Forelimb muscle (tissue), 1 donor: Measurements from ENCODE around the gene OR1F1. TPM values are rescaled to one million over a fixed set of nuclear protein-coding genes. Genes with fewer than 3 reads are reported as not detected.
"Not testable (repeated sequence)": the region's sequence is repeated elsewhere in the genome, so short reads cannot be mapped to it uniquely, and the experiment has no call there.

Experiments
- DNase-seq: peaks from one replicate; pipeline ENCODE4 v3.0.0-alpha.2; 2013; ENCODE audit warnings: low read depth
- polyA plus RNA-seq: library from polyadenylated mRNA; unstranded; fragments of 120-200 nt; gene quantifications from one replicate; pipeline ENCODE4 v1.2.1, GENCODE V29; 2013; ENCODE audit not compliant: insufficient read length

Gene OR1F1
- polyA plus RNA-seq, 1 donor: not detected

DNA sequence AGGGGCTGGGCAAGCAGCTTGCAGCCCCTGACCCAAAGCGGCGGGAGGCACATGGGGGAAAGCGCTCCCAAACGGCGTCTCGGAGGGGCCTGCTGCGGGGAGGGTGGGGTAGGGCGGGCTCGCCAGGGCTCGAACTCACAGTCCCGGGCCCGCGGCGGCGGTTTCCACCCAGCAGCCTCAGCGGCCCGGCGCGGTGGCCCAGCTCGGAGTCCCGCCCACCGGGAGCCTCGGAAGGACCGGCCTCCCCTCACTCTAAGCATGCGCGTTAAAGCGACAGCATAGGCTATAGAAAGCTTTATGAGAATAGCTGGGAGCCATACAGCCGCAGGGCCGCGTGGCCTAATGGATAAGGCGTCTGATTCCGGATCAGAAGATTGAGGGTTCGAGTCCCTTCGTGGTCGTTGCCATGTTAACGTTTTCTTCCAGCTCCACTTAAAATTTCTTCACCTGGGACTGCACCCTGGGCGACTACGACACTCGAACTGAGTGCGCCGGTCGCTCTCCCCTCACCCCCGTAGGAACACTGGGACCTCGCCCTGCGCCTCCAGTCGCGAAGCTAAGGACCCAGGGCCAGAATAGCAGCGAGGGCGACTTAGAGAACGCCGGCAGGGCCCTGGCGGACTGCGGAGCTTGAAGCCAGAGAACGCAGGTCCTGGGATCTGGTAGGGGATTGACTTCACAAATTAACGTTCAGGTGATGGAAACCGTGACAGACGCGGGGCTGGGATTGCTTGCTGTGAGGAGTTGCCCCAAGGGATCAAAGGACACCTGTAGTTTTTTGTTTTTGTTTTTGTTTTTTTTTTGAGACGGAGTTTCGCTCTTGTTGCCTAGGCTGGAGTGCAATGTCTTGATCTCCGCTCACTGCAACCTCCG is 37.4 kb upstream of the OR1F1 start:
- peak; percentile 88 for DNase-seq

DNA sequence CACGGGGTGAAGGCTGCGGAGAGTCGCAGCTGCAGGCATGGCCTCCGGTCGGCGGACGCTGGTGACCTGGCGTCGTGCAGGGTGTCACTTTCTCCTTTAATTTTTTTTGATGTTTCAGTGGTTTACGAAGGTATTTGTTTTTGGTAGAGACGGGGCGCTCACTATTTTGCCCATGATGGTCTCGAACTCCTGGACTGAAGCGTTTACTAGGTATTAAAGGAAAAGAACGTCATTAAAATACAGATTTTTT is 36.1 kb upstream of the OR1F1 start:
- DNase-seq: no peak

DNA sequence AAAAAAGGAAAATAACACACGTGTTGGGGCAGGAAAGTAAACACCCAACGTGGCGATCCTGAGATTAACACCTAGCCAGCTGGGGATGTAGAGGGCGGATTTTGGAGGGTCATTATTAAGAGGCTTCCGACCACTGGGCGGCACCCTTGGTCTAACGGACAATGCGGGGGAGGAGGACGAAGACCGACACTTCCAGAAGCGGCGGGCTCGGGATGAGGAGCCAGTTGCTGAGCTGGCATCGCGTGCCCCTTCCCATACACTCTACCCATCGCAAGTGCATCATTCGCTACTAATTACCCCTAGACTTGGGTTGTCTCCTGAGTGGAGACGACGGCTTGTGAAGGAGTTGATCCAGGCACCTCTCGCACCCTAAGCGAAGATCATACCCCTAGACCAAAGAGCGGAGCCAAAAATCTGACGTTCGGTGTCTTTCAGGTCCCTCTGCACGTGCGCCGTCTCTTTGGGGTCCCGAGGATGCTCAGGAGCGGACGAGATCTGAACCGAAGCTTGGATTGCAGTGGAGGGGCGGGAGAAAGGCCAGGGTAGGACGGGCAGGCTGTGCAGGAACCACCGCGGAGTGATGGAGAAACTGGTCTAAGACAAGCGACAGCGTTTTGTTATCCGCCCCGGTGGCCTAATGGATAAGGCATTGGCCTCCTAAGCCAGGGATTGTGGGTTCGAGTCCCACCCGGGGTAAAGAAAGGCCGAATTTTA is 35.6 kb upstream of the OR1F1 start:
- peak; percentile 79 for DNase-seq

DNA sequence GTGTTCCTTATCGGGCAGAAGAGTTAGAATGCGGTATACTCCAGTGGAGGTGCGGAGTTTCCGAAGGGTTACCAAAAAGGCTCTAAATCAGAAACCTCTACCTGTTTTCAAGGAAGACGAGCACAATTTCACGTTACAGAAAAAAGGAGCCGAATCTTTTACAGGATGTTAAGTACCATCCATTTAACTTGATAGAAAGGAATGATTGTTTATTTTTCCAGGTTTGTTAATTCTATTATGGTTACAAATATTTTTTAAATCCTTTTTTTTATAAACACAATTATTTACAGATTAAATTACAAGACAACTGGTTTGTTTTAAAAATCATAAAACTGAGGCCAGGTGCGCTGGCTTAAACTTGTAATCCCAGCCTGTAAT is 35.0 kb upstream of the OR1F1 start:
- DNase-seq: no peak

DNA sequence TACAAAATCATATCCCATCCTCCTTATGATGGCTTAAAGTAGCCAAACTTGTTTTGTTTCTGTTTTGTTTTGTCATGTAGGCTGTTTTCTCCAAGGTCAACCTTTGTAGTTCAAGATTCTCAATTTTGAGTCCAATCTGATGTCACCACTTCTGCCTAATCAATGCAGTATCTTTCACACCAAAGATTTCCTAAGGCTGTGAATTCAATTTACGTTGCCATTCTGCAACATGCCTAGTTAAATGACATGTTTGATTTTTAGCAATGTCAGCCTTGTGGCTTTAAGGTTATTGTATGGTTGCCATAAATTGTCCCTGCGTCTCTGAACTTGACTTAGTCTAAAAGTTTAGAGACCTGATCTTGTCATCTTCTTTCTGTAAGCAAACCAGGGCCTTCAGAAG is 32.8 kb upstream of the OR1F1 start:
- DNase-seq: no peak

DNA sequence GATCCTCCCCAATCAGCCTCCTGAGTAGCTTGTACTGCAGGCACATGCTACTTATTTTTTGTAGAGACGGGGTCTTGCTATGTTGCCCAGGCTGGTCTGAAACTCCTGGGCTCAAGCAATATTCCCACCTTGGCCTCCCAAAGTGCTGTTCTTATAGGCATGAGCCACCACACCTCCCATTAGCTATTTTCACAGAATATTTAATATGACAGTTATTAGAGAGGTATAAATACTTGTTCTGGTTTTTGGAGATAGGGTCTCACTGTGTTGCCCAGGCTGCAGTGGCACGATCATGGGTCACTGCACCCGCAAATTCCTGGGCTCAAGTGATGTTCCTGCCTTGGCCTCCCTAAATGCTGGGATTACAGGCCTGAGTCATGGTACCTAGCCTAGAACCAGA is 32.0 kb upstream of the OR1F1 start:
- no peak for DNase-seq

DNA sequence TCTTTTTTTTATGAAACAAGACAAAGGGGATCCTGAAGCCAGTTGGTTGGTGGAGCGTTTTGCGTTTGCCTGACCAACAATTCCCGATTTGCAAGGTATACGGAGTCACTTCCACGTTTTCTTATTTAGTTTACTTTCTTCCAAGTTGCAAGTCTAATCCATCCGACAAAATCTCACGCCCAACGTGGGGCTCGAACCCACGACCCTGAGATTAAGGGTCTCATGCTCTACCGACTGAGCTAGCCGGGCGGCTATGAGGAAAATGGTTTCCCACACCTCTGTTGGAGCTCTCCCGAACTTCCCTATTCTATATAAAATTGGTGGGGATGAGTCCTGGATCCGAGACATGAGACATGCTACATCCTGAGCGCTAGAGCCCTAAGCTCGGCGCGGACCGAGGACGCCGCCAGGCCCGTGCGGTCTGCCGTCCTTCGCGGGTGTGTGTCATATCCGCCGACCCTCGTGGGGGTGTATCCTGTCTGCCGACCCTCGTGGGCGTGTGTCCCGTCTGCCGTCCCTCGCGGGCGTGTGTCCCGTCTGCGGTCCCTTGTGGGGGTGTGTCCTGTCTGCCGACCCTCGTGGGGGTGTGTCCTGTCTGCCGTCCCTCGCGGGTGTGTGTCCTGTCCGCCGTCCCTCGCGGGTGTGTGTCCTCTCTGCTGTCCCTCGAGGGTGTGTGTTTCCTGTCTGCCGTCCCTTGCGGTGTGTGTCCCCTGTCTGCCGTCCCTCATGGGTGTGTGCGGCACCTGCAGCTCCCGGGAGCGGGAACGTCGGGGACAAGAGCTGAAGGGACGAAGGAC is 30.6 kb upstream of the OR1F1 start:
- DNase-seq: no peak

DNA sequence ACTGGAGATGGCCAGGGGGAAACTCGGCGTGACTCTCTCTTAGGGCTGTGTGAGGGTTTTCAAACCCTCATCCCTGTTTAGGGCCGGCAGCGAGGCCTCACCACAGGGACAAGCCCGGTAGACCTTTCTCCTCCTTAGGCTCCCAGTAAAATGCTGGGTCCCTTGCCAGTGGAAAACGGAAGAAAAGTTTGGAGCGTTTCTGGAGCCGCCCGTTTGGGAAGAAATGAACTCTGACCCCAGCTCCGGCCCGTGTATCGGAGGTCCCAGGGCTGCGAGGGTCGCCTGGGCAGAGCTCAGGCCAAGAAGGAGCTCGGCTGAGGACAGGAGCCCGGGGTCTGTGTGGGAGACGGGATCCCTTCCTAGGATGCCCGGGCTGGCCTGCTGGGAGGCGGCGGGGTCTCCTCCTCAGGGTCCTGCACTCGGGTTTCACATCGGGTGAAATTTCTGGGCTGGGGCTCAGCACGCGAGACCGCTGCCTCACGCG is 29.9 kb upstream of the OR1F1 start:
- DNase-seq: no peak

DNA sequence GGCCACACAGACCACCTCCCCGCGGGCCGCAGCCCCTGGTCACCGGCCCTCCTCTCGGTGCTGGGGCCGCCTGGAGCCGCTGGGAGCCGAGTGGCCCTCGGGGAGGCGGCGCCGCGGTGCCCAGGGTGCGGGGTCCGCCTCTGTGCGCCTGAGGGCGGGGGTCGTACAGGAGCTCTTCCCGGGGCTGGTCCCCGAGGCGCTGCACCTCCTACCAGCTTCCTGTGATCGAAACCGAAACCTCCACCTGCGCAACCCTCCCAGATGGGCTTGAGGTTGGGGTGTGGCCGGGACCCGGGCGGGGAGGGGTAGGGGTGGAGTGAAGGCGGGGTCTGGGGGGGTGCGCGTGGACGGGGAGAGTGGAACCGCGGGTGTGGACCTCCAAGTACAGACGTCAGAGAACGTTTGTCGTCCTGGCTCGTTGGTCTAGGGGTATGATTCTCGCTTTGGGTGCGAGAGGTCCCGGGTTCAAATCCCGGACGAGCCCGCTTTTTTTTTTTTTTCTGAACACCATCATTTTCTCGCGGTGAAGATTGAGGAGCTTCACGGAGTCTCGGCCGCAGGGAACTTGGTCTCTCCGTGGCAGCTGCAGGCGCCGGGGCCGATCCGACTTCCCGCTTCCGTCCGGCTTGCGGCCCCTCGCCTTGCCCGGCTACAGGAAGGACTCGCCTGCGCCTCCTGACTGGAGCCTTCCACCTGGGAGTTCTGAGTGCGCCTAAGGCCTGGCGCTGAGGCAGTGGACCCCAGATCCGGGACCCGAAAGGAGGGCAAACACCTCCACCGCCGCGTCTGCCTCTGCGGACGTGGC is 29.3 kb upstream of the OR1F1 start:
- DNase-seq: no peak

DNA sequence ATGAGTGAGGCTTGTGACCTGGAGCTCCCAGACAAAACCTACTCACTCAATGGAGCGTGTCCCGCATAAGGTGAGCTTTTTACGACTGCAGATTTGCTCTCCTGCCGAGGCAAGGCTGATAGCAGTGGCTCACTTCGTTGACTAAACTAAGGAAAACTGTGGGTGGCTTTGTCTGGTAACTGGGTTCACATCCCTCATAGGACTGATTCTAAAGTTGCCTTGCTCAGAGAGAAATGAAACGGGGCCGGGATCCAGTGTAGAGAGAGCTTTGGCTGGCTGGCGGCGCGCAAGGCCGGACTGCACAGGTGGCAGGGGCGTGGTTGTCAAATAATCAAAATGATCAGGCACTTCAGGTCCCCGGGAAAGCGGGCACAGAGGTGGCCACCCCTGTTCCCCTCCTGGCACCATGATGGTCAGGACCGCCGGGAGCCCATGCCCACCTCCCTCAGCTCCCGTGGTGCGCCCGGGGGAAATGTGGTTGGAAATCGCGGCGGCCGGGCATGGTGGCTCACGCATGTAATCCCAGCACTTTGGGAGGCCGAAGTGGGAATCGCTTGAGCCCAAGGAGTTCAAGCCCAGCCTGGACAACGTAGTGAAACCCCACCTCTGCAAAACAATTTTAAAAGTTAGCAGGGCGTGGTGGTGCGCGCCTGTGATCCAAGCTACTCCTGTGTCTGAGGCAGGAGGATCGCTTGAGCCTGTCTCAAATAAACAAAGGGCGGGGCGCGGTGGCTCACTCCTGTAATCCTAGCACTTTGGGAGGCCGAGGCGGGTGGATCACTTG is 26.6 kb upstream of the OR1F1 start:
- no peak for DNase-seq

DNA sequence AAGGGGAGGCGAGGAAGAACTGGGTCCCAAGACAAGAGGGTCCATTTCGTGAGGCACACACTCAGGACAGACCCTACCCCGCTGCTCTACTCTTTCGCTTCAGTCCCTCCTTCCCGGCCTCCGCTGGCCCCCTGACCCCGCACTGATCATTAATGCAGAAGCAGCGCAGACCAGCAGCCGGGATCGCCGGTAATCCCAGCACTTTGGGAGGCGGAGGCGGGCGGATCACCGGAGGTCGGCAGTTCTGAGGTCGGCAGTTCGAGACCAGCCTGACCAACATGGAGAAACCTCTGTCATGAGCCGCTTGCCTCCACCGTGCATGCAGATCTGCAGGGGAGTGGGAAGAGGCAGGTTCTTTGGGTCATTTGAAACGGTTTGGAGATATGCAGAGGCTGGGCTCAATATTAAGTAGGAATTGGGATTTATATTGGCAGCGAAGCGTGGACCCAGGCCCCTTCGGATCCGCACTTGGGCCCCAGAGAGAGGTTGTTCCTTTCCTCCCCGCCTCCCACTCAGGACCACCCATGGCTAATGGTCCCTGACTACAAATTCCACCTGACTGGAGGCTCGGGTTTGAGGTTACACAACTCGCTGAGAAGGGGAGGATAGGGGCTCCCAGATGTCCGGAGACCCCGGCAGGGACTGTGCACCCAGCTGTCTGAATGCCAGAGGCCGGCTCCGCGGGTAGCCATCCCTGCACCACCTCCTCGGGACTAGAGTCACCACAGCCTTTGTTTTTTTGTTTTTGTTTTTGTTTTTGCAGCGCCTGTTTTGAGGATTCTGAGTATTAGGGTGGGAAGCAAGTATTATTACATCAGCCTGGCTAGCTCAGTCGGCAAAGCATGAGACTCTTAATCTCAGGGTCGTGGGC is 23.6 kb upstream of the OR1F1 start:
- DNase-seq: no peak

DNA sequence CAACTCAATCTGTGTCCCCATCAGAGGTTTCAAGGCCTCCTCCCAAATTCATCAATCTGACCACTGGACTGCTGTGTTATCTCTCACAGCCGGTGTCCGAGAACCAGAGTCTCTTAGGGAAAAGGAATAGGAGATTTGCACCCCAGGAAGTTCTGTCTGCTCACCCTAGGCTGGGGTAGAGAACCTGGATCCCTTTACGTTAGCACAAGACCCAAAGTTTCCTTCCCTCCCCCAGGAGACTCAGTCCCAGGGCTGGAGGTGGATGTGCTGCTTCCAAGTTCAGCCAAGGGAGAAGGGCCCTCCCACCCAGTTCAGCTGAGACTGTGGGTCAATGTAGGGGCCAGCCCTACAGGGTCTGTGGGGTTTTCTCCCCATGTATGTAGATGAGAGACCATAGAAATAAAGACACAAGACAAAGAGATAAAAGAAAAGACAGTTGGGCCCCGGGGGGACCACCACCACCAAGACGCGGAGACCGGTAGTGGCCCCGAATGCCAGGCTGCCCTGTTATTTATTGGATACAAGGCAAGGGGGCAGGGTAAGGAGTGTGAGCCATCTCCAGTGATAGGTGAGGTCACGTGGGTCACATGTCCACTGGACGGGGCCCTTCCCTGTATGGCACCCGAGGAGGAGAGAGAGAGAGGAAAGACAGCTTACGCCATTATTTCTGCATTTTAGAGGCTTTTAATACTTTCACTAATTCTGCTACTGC is 22.7 kb upstream of the OR1F1 start:
- DNase-seq: no peak

DNA sequence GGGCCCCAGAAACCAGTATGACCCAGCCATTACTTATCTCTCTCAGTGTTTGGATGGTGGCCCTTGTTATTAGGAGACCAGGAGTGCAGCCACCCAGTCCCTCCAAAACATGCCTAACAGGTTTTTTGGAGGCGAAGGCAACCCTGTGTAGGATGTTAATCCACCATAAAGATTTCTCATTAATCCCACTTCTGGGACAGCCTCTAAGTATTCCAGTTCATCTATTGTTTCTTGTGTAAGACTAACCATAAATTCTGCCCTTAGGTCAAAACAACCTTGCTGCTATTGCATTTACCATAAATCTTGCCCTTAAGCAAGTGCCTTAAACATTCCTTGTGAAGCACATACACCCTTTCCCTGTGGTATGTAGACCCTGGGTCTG is 21.5 kb upstream of the OR1F1 start:
- DNase-seq: no peak

DNA sequence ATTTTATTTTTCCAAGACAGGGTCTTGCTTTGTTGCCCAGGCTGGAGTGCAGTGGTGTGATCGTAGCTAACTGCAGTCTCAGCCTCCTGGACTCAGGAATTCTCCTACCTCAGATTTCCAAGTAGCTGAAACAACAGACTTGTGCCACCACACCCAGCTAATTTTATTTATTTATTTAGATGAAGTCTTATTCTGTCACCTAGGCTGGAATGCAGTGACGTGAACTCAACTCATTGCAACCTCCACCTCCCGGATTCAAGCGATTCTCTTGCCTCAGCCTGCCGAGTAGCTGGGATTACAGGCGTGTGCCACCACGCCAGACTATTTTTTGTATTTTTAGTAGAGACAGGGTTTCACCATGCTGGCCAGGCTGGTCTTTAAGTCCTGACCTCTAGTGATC is 19.3 kb upstream of the OR1F1 start:
- not testable (repeated sequence) for DNase-seq

DNA sequence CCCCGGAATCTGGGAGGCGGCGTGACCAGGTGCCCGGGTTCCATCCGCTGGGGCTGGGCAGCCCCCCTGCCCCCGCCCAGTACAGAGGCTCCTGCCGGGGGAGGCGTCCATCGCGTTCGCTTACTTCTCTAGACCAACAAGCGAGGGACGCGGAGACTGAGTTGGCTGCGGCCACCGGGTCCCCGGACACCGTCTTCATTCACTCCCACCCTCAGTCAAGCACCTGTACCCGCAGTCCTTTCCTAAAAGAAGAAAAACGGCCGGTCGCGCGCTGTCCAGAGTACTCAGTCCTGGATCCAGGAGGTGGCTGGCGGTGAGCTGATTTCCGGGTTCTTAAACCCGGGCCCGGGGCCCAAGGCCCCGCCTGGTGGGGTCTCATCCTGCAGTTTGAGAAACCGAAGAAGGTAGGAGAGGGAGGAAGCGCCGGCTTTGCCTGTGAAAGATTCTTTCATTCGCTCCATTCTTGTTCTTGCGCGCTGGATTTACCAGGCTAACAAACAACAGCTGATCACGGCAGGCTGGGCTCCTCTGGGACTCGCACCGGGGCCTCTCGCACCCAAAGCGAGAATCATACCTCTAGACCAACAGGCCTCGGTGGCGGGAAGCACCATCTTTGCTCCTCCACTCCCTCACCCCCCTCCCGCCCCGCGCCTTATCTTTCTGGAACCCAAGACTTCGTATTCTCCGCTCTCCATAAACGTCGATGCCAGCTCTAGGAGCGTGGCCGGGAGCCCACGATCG is 17.4 kb upstream of the OR1F1 start:
- DNase-seq: no peak

DNA sequence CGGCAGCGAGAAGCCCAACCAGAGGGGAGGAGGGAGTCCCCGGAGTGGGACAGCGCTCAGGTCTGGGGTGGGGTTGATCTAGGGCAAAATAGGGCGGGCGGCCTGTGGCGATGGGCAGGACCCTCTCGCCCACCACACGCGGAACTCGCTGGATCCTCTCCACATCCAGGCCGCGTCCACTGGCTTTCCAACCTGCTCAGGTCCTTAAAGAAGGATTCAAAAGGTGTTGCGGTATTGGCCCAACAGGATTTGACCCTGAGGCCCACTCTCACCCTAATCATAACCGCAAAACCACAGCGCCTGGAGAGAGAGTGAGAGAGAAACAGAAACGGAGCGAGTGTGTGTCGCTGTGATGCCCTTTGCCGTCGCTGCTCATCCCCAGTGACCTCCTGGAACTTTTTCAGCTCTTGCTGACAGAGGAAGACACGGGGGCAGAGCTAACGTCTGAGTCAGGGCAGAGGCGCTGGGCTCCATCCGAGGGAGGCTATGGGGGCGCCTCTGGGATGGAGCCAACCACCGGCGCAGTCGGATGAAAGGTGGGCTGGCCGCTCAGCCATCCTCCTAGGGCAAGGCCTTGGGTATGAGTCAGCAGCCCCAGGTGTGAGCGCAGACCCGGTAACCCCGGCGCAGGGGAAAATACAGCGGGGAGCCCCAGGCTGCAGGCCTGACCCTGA is 16.7 kb upstream of the OR1F1 start:
- DNase-seq: no peak

DNA sequence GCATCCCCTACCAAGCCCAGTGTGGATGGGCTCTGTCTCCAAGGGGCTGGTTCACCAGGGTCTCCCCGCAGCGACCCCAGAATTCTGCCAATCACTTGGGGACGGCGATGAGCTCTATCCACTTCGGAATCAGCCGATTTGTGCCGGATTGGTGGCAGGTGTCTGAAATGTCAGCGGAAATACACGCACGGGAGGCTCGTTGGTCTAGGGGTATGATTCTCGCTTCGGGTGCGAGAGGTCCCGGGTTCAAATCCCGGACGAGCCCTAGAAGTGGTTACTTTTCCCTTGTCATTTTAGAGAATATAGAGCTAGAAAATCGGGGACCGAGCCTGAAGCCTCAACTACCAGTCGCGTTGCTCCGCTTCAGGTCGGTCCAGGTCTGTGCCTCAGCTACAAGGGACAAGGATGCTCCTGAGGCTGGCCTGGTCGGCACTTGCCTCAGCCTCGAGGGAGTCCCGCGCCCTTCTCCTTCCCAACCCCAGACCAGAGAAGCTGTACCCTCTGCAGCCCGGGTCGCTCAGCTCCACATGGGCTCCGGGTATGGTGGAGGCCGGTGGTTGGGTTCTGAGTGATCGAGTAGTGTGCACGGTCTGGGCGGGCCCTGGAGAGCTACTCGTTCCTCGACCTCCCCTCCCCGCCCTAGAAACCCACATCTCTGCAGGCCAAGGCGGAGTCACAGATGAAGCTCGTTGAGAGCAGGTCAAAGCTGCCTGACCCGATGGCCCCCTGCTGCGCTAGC is 16.0 kb upstream of the OR1F1 start:
- no peak for DNase-seq
